GM12878 (cell line): ENCODE measurements around the gene RNF112. TPM values are rescaled to one million over a fixed set of nuclear protein-coding genes. Genes with fewer than 3 reads are reported as not detected.
"Not testable (repeated sequence)": the region's sequence is repeated elsewhere in the genome, so short reads cannot be mapped to it uniquely, and the experiment has no call there.

ENCODE experiments used
- ATAC-seq: fragments of 200-7000 bp; cut with Tn5 transposase; 3 replicates; pipeline ENCODE4 v1.9.1; 2020; ENCODE audit warnings: mild to moderate bottlenecking, moderate library complexity
- BruUV-seq: library from RNA; stranded (reverse); fragments of 400-500 nt; replicated peaks from 2 replicates; lab custom pipeline; 2021; lab: Mats Ljungman, UMichigan
- CTCF ChIA-PET: fragments of 300-600 bp; sonication (Branson Sonifier 250); formaldehyde crosslinking; extraction: SDS; loops from one replicate; lab custom pipeline; 2021; ENCODE audit warnings: inconsistent platforms; lab: Yijun Ruan, JAX
- POLR2A ChIA-PET: fragments of 350-600 bp; formaldehyde crosslinking; extraction: SDS; loops from one replicate; lab custom pipeline; 2021; ENCODE audit warnings: inconsistent platforms; lab: Charles Lee
- RAD21 ChIA-PET: fragments of 300-600 bp; sonication (Branson Sonifier 250); formaldehyde crosslinking; loops from one replicate; lab custom pipeline; 2023; ENCODE audit warnings: antibody characterized with exemption; ENCODE audit not compliant: unreplicated experiment; lab: Charles Lee
- SMC1A ChIA-PET: fragments of 300-600 bp; sonication (Branson Sonifier 250); formaldehyde crosslinking; loops from one replicate; lab custom pipeline; 2023; ENCODE audit not compliant: unreplicated experiment, uncharacterized antibody; lab: Charles Lee
- DNase-seq: peaks from one replicate; pipeline ENCODE4 v3.0.0-alpha.2; 2011; ENCODE audit warnings: low read depth, low spot score
- FAIRE-seq: peaks from 3 replicates; lab custom pipeline; 2011; peaks lifted over from hg19 to GRCh38; lab: Jason Lieb, UNC
- H2AFZ ChIP-seq: 2 replicates; pipeline ENCODE4 v1.6.0; 2011; ENCODE audit warnings: low read depth, low read length, control low read depth; ENCODE audit not compliant: control insufficient read depth
- H3K27ac ChIP-seq: 2 replicates; pipeline ENCODE4 v1.5.1; 2011; ENCODE audit warnings: control low read depth; ENCODE audit not compliant: control insufficient read depth, insufficient read depth
- H3K27me3 ChIP-seq, 2 experiments: replicated peaks in 1 of 2; 2 replicates each; pipeline versions ENCODE4 v1.6.0 to v1.6.1; 2011; ENCODE audit warnings: low read length in 1 of 2; ENCODE audit not compliant: control insufficient read depth in 2 of 2, insufficient read depth in 2 of 2
- H3K36me3 ChIP-seq, 2 experiments: 2 replicates each; pipeline ENCODE4 v1.5.1; 2011; ENCODE audit warnings: low read length in 1 of 2; ENCODE audit not compliant: control insufficient read depth in 2 of 2, insufficient read depth in 2 of 2
- H3K4me1 ChIP-seq: 2 replicates; pipeline ENCODE4 v1.6.1; 2011; ENCODE audit warnings: mild to moderate bottlenecking, low read length, moderate library complexity, mixed read lengths; ENCODE audit not compliant: control insufficient read depth, insufficient read depth
- H3K4me2 ChIP-seq: 2 replicates; pipeline ENCODE4 v1.6.0; 2011; ENCODE audit warnings: control low read depth; ENCODE audit not compliant: control insufficient read depth, insufficient read depth
- H3K4me3 ChIP-seq: fragments of 200-600 bp; sonication (generic); 2 replicates; pipeline ENCODE4 v1.5.1; 2016
- H3K79me2 ChIP-seq: 2 replicates; pipeline ENCODE4 v1.6.0; 2011; ENCODE audit warnings: low read length; ENCODE audit not compliant: control insufficient read depth, insufficient read depth
- H3K9ac ChIP-seq: 2 replicates; pipeline ENCODE4 v1.8.0; 2011; ENCODE audit warnings: low read length, control low read depth, mixed read lengths; ENCODE audit not compliant: control insufficient read depth, insufficient read depth
- H3K9me3 ChIP-seq: replicated peaks from 3 replicates; pipeline ENCODE4 v1.5.1; 2011; ENCODE audit warnings: mild to moderate bottlenecking, low read length; ENCODE audit not compliant: control insufficient read depth, insufficient read depth
- H4K20me1 ChIP-seq: 2 replicates; pipeline ENCODE4 v1.6.0; 2011; ENCODE audit not compliant: control insufficient read depth, insufficient read depth
- ASH2L ChIP-seq: fragments of 300-600, 200-600 bp; sonication (generic); IDR thresholded peaks from 2 replicates; pipeline ENCODE4 v1.6.1; 2017; ENCODE audit warnings: low read depth, mild to moderate bottlenecking, borderline replicate concordance
- BRCA1 ChIP-seq: IDR thresholded peaks from 2 replicates; pipeline ENCODE4 v1.6.1; 2011; ENCODE audit warnings: low read depth, low read length, improper control_type of control experiment
- CEBPB ChIP-seq, 2 experiments: fragments of 150-350 bp in 1 of 2; IDR thresholded peaks; 2 replicates each; pipeline ENCODE4 v1.6.1; 2012 to 2014; ENCODE audit warnings: low read depth in 2 of 2, low read length in 2 of 2, borderline replicate concordance in 1 of 2, inconsistent platforms in 1 of 2
- DPF2 ChIP-seq: fragments of 450-650 bp; IDR thresholded peaks from 2 replicates; pipeline ENCODE4 v1.6.1; 2017; ENCODE audit warnings: mild to moderate bottlenecking
- FOXM1 ChIP-seq: IDR thresholded peaks from 2 replicates; pipeline ENCODE4 v1.6.1; 2012; ENCODE audit warnings: low read depth, mild to moderate bottlenecking, inconsistent platforms, low read length, moderate library complexity
- JUND ChIP-seq: IDR thresholded peaks from 2 replicates; pipeline ENCODE4 v1.6.1; 2012; ENCODE audit warnings: low read depth, mild to moderate bottlenecking, low read length, improper control_type of control experiment, moderate library complexity
- MYB ChIP-seq: fragments of 150-350 bp; IDR thresholded peaks from 2 replicates; pipeline ENCODE4 v1.6.1; 2014; ENCODE audit warnings: mild to moderate bottlenecking, low read depth, low read length, borderline replicate concordance
- PAX5 ChIP-seq: IDR thresholded peaks from 2 replicates; pipeline ENCODE4 v1.6.1; 2011; ENCODE audit warnings: low read depth, low read length, borderline replicate concordance
- RAD51 ChIP-seq: fragments of 450-650 bp; IDR thresholded peaks from 2 replicates; pipeline ENCODE4 v1.6.1; 2016; ENCODE audit warnings: moderate library complexity, mild to moderate bottlenecking, inconsistent platforms
- SREBF2 ChIP-seq: IDR thresholded peaks from 2 replicates; pipeline ENCODE4 v1.6.1; 2012; ENCODE audit warnings: mild to moderate bottlenecking, low read length
- STAT3 ChIP-seq: IDR thresholded peaks from 2 replicates; pipeline ENCODE4 v1.6.1; 2011; ENCODE audit warnings: low read depth, low read length, improper control_type of control experiment
- TAF1 ChIP-seq: IDR thresholded peaks from 2 replicates; pipeline ENCODE4 v1.6.1; 2011; ENCODE audit warnings: mild to moderate bottlenecking, low read depth, low read length, borderline replicate concordance
- YY1 ChIP-seq: IDR thresholded peaks from 2 replicates; pipeline ENCODE4 v1.6.1; 2011; ENCODE audit warnings: low read depth, mild to moderate bottlenecking, low read length
- ZZZ3 ChIP-seq: IDR thresholded peaks from 2 replicates; pipeline ENCODE4 v1.6.1; 2011; ENCODE audit warnings: low read depth; ENCODE audit not compliant: control insufficient read depth, insufficient read length
- WGBS: methylation state at CpG from one replicate; pipeline ENCODE4 v1.1.6; 2016; ENCODE audit warnings: low lambda C conversion rate; ENCODE audit not compliant: insufficient replicate concordance, insufficient coverage; ENCODE audit errors: missing lambda C conversion rate; 5-methylcytosine and 5-hydroxymethylcytosine counted together
- in situ Hi-C: fragments of 300-500 bp; cut with MboI; formaldehyde crosslinking; loops from 9 replicates; pipeline ENCODE4 v1.14.3; 2018; ENCODE audit warnings: mixed read lengths
- intact Hi-C: fragments of 100-400 bp; cut with micrococcal nuclease; formaldehyde crosslinking; loops from one replicate; pipeline ENCODE4 v1.14.2; 2022; ENCODE audit not compliant: unreplicated experiment
- polyA plus RNA-seq, 11 experiments: library from polyadenylated mRNA; depleted of rRNA in 4 of 11; unstranded in 6 of 11; stranded (reverse) in 5 of 11; fragments of >200 nt; fragmentation: Nextera tagmentation in 4 of 11; fragmentation: Illumina TruSeq in 1 of 11; extraction: Ambion mirVana in 4 of 11; extraction: Trizol in 1 of 11; gene quantifications; 1 replicate in 1 of 11; 2 replicates in 10 of 11; pipeline versions ENCODE4 v1.2.1 to v1.2.3, GENCODE V29; 2011 to 2016; ENCODE audit warnings: inconsistent platforms in 2 of 11, missing spikeins in 2 of 11, low read depth in 1 of 11
- total RNA-seq, 4 experiments: library from RNA; depleted of rRNA in 3 of 4; stranded (reverse); fragments of >200 nt in 3 of 4; fragmentation: Illumina TruSeq in 1 of 4; extraction: Trizol in 1 of 4; gene quantifications; 2 replicates each; pipeline versions ENCODE4 v1.2.1 to v1.2.3, GENCODE V29; 2013 to 2021
- TF ChIP-seq, protein P1 (sequence below): fragments of 150-350 bp; IDR thresholded peaks from 2 replicates; pipeline ENCODE4 v1.6.1; 2014; ENCODE audit warnings: mild to moderate bottlenecking, low read depth, low read length

The RNF112 gene
- total and polyA plus RNA-seq, 10 of the 15 experiments (the other 5 are each of a cell fraction or from before 2014, with no cell fraction given): not detected

DNA sequence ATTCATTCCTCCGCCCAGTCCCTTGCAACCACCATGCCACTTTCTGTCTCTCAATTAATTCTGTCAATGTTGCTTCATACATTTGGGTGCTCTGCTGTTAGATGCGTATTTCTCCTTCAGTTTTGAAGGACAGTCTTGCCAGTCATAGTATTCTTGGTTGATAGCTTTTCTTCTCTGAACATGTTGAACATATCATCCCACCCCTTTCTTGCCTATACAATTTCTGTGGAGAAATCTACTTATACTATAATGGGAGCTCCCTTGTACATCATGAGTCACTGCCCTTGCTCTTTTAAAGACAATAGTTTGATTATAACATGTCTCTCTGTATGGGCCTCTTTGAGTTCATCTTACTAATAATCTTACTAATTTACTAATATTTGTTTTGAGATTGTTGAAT is 34.1 kb downstream of the RNF112 start:
- Histone ChIP-seq H3K36me3 (no peaks in the 10 kb centered on the region), H3K27ac (no peak overlapping the region), H3K4me1 (no peaks in the 10 kb centered on the region), H3K9me3 (peaks cover 5% of the 10 kb centered on the region), H3K4me3 (no peak overlapping the region), H3K27me3 (peaks cover 0 to 2% of the 10 kb centered on the region in 2 experiments; a peak in 1 of 4 replicates), H4K20me1 (no peaks in the 10 kb centered on the region), H3K9ac (no peak overlapping the region), H2AFZ (no peak overlapping the region), H3K79me2 (no peaks in the 10 kb centered on the region), H3K4me2 (no peak overlapping the region)
- BruUV-seq: no TSS peak
- no peak for ATAC-seq
- in situ Hi-C loops: loop anchor here (5.0 kb wide), 2 partner anchors 83 to 193 kb away; partner anchors contain the start of gene B9D1
- intact Hi-C loops: no loop called here
- TF ChIP-seq SREBF2 (no peak), FOXM1 (no peak), TAF1 (no peak), ASH2L (no peak), STAT3 (no peak), RAD51 (no peak), ZZZ3 (no peak), DPF2 (no peak), CEBPB (IDR thresholded peaks at IDR 0.05; ENCODE audit: borderline replicate concordance in 1 of 2, low read depth in 2 of 2, low read length in 2 of 2) (no peak), JUND (no peak), YY1 (no peak), BRCA1 (no peak), MYB (no peak), PAX5 (no peak)
- TF ChIP-seq, protein P1, sequence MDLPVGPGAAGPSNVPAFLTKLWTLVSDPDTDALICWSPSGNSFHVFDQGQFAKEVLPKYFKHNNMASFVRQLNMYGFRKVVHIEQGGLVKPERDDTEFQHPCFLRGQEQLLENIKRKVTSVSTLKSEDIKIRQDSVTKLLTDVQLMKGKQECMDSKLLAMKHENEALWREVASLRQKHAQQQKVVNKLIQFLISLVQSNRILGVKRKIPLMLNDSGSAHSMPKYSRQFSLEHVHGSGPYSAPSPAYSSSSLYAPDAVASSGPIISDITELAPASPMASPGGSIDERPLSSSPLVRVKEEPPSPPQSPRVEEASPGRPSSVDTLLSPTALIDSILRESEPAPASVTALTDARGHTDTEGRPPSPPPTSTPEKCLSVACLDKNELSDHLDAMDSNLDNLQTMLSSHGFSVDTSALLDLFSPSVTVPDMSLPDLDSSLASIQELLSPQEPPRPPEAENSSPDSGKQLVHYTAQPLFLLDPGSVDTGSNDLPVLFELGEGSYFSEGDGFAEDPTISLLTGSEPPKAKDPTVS: no peak
- CTCF ChIA-PET: interaction anchor here (5.6 kb wide), 1 partner anchor 81 kb away, joined by 66 read pairs; the partner anchor contains the start of gene B9D1
- DNase-seq: no peak
- POLR2A ChIA-PET: no interaction called here
- no peak for FAIRE-seq
- SMC1A ChIA-PET: no interaction called here
- 50% methylated on average over 2 of the region's 2 CpGs for WGBS
- RAD21 ChIA-PET: interaction anchor here (1.0 to 5.5 kb wide), 2 partner anchors 48 to 81 kb away, joined by 3 to 35 read pairs; partner anchors contain the start of gene B9D1

DNA sequence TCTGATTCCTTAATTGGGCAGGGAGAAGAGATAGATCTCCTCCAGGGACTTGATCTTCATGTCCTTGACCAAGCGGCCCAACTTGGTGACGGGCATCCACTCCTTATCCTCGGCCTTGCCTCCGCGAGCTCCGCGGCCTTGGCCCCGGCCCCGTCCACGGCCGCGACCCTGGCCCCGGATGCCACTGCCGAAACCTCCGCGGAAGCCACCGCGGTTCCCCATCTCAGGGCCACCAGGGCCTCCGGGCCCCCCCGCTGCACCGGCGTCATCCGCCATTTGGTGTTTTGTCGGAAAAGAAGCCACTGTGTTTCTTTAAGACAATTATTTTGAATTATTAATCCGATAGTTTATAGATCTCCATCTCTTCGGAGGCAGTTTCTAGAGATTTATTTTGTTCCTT is 35.5 kb downstream of the RNF112 start:
- H3K4me1 ChIP-seq, ATAC-seq, POLR2A ChIA-PET, BruUV-seq, H3K9me3 ChIP-seq, H3K27me3 ChIP-seq, H3K4me3 ChIP-seq, H3K4me2 ChIP-seq, FAIRE-seq, H4K20me1 ChIP-seq, H2AFZ ChIP-seq, H3K27ac ChIP-seq, DNase-seq, H3K36me3 ChIP-seq, H3K9ac ChIP-seq, H3K79me2 ChIP-seq: not testable (repeated sequence)
- ChIA-PET CTCF (interaction anchor here (0.6 to 5.6 kb wide), 10 partner anchors 13 to 86 kb away, joined by 3 to 66 read pairs (median 5); partner anchors contain the start of genes B9D1, MAPK7 and RNF112), RAD21 (interaction anchor here (1.0 to 5.5 kb wide), 4 partner anchors 49 to 116 kb away, joined by 3 to 35 read pairs (median 10); partner anchors contain the start of genes B9D1 and MAPK7), SMC1A (interaction anchor here (1.0 to 2.2 kb wide), 7 partner anchors 10 to 84 kb away, joined by 3 to 11 read pairs (median 4); partner anchors contain the start of genes B9D1 and MAPK7)
- in situ Hi-C loops: loop anchor here (5.0 kb wide), 2 partner anchors 84 to 194 kb away; partner anchors contain the start of gene B9D1
- WGBS: 74% methylated on average over 16 of the region's 26 CpGs
- intact Hi-C loops: loop anchor here (2.0 kb wide), 1 partner anchor 50 kb away; no protein-coding TSS in a partner anchor
